BJ (cell line): ENCODE results near the gene ZNF586. TPM values are rescaled to one million over a fixed set of nuclear protein-coding genes. Genes with fewer than 3 reads are reported as not detected.

ENCODE experiments used
- CTCF ChIA-PET: fragments of 350-600 bp; formaldehyde crosslinking; extraction: SDS; loops from one replicate; lab custom pipeline; 2021; ENCODE audit warnings: antibody characterized with exemption, inconsistent platforms; lab: Yijun Ruan, JAX
- POLR2A ChIA-PET: fragments of 300-600 bp; sonication (Branson Sonifier 250); formaldehyde crosslinking; extraction: SDS; loops from one replicate; lab custom pipeline; 2021; ENCODE audit warnings: antibody characterized with exemption; lab: Charles Lee
- DNase-seq: peaks from one replicate; pipeline ENCODE4 v3.0.0-alpha.2; 2011; ENCODE audit warnings: low read depth
- H3K27me3 ChIP-seq: 2 replicates; pipeline ENCODE4 v1.6.0; 2011; ENCODE audit warnings: low read length; ENCODE audit not compliant: control insufficient read depth, insufficient read depth
- H3K36me3 ChIP-seq: 2 replicates; pipeline ENCODE4 v1.5.1; 2011; ENCODE audit warnings: low read length; ENCODE audit not compliant: control insufficient read depth, insufficient read depth
- H3K4me3 ChIP-seq: 2 replicates; pipeline ENCODE4 v1.5.1; 2011; ENCODE audit warnings: low read depth, mild to moderate bottlenecking, control low read depth, low read length
- polyA plus RNA-seq: library from polyadenylated mRNA; depleted of rRNA; stranded (reverse); fragments of >200 nt; gene quantifications from 2 replicates; pipeline ENCODE4 v1.2.3, GENCODE V29; 2011; rRNA removed
- TF ChIP-seq, protein P1 (sequence below): IDR thresholded peaks from 2 replicates; pipeline ENCODE4 v1.5.1; 2011; ENCODE audit warnings: low read depth, mild to moderate bottlenecking, control low read depth, inconsistent platforms, low read length, moderate library complexity; ENCODE audit not compliant: insufficient read depth

ZNF586 gene
- polyA plus RNA-seq, 1 experiment: 3.9 TPM

DNA sequence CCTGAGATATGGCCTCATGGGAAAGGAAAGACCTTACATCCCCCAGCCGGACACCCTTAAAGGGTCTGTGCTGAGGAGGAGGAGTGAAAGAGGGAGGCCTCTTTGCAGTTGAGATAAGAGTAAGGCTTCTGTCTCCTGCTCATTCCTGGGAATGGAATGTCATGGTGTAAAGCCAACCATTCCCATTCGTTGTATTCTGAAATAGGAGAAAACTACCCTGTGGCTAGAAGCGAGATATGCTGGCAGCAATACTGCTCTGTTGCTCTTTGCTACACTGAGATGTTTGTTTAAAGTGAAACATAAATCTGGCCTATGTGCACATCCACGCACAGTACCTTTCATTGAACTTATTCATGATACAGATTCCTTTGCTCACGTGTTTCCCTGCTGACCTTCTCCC lies 59.8 kb downstream of the ZNF586 start:
- TF ChIP-seq, protein P1, sequence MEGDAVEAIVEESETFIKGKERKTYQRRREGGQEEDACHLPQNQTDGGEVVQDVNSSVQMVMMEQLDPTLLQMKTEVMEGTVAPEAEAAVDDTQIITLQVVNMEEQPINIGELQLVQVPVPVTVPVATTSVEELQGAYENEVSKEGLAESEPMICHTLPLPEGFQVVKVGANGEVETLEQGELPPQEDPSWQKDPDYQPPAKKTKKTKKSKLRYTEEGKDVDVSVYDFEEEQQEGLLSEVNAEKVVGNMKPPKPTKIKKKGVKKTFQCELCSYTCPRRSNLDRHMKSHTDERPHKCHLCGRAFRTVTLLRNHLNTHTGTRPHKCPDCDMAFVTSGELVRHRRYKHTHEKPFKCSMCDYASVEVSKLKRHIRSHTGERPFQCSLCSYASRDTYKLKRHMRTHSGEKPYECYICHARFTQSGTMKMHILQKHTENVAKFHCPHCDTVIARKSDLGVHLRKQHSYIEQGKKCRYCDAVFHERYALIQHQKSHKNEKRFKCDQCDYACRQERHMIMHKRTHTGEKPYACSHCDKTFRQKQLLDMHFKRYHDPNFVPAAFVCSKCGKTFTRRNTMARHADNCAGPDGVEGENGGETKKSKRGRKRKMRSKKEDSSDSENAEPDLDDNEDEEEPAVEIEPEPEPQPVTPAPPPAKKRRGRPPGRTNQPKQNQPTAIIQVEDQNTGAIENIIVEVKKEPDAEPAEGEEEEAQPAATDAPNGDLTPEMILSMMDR: no peak
- no peaks in the 10 kb centered on the region for H3K27me3 ChIP-seq
- H3K4me3 ChIP-seq: no peak overlapping the region
- ChIA-PET POLR2A (no interaction called here), CTCF (no interaction called here)
- DNase-seq: no peak
- no peaks in the 10 kb centered on the region; the same call in none of the 2 replicates for H3K36me3 ChIP-seq

DNA sequence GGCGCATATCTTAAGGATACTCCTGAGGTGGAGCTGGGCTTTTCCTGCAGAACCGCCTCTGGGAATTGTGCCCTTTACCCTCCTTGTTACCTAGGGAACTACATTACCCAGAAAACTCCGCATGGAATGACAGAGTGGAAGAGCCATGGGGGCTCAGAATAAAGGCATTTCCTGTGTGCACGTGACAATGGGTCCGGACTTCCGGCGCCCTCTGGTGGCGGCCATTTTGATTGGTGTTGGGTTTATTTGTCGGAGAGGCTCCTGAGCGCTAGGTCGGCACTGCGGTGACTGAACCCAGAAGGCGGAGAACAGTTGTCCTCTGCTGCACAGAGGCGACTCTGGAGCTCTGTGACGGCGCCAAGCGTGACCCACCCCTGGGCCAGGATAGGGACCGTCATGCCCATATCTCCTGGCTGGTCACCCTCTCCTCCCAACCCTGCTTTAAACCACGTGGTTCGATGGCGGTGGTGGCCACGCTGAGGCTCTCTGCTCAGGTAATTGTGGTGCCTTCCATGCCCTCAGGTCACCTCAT lies 60.7 kb downstream of the ZNF586 start, which contains the start of gene ZNF587B:
Gene ZNF587B (plus strand): TSS at position 229 of the 532 bp plus-strand sequence. CDS start 230 bp downstream, at position 459.
- DNase-seq: no peak
- Histone ChIP-seq H3K27me3 (no peaks in the 10 kb centered on the region), H3K4me3 (peak within 1 kb of the TSS; percentile 46), H3K36me3 (no peaks in the 10 kb centered on the region; the same call in none of the 2 replicates)
- ChIA-PET CTCF (no interaction called here), POLR2A (no interaction called here)
- TF ChIP-seq, protein P1: peak; percentile 40

Other genes with a start within 250 kb of the ZNF586 start
- 2.5 and 3.8 TPM in 2 replicates for gene ZNF549, start 242.3 kb upstream of the ZNF586 start, polyA plus RNA-seq
- 6.3 and 7.2 TPM in 2 replicates for gene ZNF550, start 209.8 kb upstream of the ZNF586 start, polyA plus RNA-seq
- gene ZNF416, start 190.8 kb upstream of the ZNF586 start, polyA plus RNA-seq: 2.9 and 4.0 TPM in 2 replicates
- gene ZIK1, start 185.5 kb upstream of the ZNF586 start, polyA plus RNA-seq: 3.9 and 4.9 TPM in 2 replicates
- gene ZNF530, start 169.8 kb upstream of the ZNF586 start, polyA plus RNA-seq: 1.7 and 2.6 TPM in 2 replicates
- 6.5 and 8.1 TPM in 2 replicates for gene ZNF134, start 155.4 kb upstream of the ZNF586 start, polyA plus RNA-seq
- gene ZNF211, start 136.5 kb upstream of the ZNF586 start, polyA plus RNA-seq: 7.8 and 11.3 TPM in 2 replicates
- gene ZSCAN4, start 100.7 kb upstream of the ZNF586 start, polyA plus RNA-seq: not detected in 2 replicates
- 2.8 and 3.3 TPM in 2 replicates for gene ZNF551, start 87.7 kb upstream of the ZNF586 start, polyA plus RNA-seq
- 1.5 and 2.1 TPM in 2 replicates for gene ZNF154, start 60.5 kb upstream of the ZNF586 start, polyA plus RNA-seq
- gene ZNF671, start 42.1 kb upstream of the ZNF586 start, polyA plus RNA-seq: 4.4 and 5.0 TPM in 2 replicates
- gene ZNF776, start 22.9 kb upstream of the ZNF586 start, polyA plus RNA-seq: 7.7 and 12.0 TPM in 2 replicates
- 2.1 and 2.5 TPM in 2 replicates for gene ZNF552, start 45.2 kb downstream of the ZNF586 start, polyA plus RNA-seq
- gene ZNF587B, start 60.6 kb downstream of the ZNF586 start, polyA plus RNA-seq: 2.3 and 4.4 TPM in 2 replicates
- gene ZNF587, start 80.2 kb downstream of the ZNF586 start, polyA plus RNA-seq: 8.4 and 9.9 TPM in 2 replicates
- gene ZNF814, start 119.4 kb downstream of the ZNF586 start, polyA plus RNA-seq: 4.5 and 5.8 TPM in 2 replicates
- 2.8 and 5.3 TPM in 2 replicates for gene ZNF417, start 146.9 kb downstream of the ZNF586 start, polyA plus RNA-seq
- 2.5 and 2.7 TPM in 2 replicates for gene ZNF418, start 165.7 kb downstream of the ZNF586 start, polyA plus RNA-seq
- gene ZNF256, start 178.0 kb downstream of the ZNF586 start, polyA plus RNA-seq: 2.2 and 3.0 TPM in 2 replicates
- gene C19orf18, start 204.9 kb downstream of the ZNF586 start, polyA plus RNA-seq: 0.11 TPM in 1 of 2 replicates, not detected in the other
- 2.3 TPM in 2 replicates for gene ZNF606, start 233.1 kb downstream of the ZNF586 start, polyA plus RNA-seq